HFF-Myc (cell line): ENCODE results near the gene WNK2.

Experiments
- DNase-seq: peaks from one replicate; pipeline ENCODE4 v3.0.0-alpha.2; 2011; ENCODE audit warnings: low read depth; ENCODE audit errors: extremely low read depth
- H3K4me3 ChIP-seq: replicated peaks from 2 replicates; pipeline ENCODE4 v1.5.1; 2011; ENCODE audit warnings: low read depth, mild to moderate bottlenecking, control low read depth, low read length
- TF ChIP-seq, protein P1 (sequence below): IDR thresholded peaks from 2 replicates; pipeline ENCODE4 v1.5.1; 2012; ENCODE audit warnings: mild to moderate bottlenecking, low read depth, low read length, control low read depth; ENCODE audit errors: missing control alignments

Gene WNK2

DNA sequence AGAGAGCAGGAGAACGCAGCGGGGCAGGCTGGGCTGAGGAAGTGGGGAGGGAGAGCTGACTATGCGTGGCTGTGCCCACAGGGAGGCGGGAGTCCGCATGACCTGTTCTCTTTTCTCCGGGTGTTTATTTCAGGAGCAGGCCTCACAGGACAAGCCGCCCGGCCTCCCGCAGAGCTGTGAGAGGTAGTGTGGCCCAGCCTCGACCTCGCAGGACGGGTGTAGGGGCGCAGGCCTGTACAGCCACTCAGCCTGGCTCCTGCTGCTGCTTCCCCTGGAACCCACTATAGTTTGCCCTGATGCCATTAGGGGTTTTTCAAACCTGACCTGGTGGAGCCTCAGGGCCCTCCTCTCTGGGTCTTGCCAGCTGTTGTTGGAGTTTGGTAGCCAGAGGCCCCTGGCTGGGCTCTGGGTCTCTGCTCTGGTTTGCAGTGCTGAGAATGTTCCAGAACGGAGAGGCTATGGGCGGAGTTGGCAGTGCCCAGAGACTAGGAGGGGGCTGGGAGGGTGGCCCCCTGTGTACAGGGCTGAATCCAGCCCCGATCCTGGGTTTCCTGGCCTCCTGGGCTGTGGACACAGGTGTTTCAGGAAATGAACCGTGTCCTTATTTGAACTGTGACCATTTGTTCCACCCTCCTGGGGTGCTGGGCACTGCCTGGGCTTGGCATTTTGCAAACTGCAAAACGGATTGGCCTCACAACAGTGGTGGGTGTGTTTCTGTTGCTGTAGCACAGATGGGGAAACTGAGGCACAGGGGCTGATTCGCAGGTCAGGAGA is 78.8 kb downstream of the WNK2 start:
- DNase-seq: no peak
- no peak overlapping the region for H3K4me3 ChIP-seq
- TF ChIP-seq, protein P1, sequence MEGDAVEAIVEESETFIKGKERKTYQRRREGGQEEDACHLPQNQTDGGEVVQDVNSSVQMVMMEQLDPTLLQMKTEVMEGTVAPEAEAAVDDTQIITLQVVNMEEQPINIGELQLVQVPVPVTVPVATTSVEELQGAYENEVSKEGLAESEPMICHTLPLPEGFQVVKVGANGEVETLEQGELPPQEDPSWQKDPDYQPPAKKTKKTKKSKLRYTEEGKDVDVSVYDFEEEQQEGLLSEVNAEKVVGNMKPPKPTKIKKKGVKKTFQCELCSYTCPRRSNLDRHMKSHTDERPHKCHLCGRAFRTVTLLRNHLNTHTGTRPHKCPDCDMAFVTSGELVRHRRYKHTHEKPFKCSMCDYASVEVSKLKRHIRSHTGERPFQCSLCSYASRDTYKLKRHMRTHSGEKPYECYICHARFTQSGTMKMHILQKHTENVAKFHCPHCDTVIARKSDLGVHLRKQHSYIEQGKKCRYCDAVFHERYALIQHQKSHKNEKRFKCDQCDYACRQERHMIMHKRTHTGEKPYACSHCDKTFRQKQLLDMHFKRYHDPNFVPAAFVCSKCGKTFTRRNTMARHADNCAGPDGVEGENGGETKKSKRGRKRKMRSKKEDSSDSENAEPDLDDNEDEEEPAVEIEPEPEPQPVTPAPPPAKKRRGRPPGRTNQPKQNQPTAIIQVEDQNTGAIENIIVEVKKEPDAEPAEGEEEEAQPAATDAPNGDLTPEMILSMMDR: no peak

DNA sequence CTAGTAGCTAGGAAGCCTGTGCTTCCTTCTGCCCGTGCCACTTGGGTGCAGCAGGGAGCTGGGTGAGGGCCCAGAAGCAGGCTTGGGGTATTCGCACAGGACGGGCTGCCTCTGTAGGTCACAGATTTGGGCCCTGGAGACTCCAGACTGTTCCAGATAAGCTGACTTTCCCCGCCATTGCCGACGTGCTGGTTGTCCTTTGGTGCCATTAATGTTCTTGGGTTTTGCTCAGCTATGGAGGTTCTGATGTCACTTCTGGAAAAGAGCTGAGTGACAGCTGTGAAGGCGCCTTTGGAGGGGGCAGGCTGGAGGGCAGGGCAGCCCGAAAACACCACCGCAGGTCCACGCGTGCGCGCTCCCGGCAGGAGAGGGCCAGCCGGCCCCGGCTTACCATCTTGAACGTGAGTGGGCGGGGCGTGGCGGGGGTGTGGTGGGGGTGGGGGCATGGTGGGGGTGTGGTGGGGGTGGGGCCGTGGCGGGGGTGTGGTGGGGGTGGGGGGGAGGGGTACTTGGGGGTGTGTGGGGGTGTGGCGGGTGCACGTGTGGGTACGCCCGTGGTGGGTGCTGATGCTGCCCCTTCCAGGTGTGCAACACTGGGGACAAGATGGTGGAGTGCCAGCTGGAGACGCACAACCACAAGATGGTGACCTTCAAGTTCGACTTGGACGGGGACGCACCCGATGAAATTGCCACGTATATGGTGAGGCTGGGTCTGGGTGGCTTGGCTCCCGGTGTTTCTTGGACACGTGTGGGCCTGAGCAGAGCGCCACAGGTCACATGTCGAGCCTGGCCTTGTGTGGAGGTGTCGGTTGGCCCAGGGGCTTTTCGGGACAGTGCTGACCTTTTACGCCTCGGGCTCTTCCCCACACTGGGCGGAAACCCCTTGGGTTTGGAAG is 79.6 kb downstream of the WNK2 start:
- no peak for DNase-seq
- no peak overlapping the region for H3K4me3 ChIP-seq
- TF ChIP-seq, protein P1: no peak

DNA sequence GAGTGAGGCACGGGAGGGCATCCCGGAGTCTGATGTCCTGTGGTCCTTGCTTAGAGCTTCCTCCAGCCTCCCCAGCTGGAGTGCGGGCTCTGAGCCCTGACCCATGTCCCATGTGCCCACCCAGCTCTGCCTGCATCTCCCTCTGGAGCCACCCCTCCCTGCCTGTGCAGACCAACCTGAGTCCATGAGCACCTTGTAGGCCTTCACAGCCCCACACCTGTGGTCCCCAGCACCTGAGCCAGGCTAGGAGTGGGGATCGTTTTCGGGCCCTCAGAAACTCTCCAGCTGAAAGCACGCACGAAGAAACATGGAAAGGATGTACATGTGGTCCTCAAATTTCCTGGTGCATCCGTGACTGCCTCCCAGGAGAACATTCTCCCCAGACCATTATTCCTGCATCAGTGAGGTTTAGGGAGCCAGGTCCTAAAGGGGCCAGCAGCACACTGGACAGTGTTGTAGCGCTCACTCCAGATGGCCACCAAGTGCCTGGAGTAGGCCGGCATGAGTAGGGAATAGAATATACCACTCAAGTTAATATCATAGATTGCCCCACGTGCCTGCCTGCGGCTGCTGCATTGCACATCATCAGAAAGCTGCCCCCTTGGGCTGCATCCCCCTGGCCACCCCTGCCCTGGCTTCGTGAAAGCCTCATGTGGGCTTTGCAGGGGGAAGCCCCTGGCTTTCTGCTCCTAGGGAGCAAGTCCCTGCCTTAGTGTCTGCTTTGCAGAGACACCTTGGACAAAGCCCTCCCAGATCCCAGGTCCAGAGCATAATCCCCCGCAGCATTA is 80.6 kb downstream of the WNK2 start:
- no peak for DNase-seq
- no peak overlapping the region for H3K4me3 ChIP-seq

DNA sequence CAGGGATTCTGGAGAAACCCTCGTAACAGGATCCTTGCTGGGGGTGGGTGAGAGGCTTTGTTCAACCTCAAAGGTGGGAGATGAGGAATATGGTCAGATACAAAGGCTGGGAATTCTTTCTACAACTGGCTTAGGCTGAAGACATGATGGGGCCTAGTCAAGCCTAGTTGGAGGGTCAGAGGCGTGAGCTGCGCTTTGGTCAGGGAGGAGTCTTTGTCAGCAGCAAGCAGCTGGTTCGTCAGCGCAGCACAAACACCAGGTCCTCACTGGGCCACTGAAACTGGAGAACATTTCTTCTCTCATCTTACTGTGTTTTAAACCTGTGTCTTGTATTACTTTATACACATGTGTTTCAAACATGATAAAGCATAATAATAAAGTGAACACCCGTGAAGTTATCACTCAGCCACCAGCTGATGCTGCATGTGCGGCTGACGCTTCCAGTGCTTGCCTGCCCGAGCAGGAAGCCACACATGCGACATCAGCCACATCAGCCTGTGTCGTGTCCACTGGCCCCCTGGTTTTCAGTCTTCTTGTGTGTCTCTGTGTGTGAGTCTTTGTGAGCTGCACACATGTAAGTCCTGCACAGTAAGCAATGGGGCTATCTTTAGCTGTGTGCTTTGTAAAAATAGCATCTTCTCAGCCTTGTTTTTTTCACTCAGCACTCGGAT is 81.5 kb downstream of the WNK2 start:
- TF ChIP-seq, protein P1: no peak
- H3K4me3 ChIP-seq: no peak overlapping the region
- DNase-seq: no peak

More for the DNA sequence above, 80.6 kb downstream of the WNK2 start:
- TF ChIP-seq, protein P1: no peak

DNA sequence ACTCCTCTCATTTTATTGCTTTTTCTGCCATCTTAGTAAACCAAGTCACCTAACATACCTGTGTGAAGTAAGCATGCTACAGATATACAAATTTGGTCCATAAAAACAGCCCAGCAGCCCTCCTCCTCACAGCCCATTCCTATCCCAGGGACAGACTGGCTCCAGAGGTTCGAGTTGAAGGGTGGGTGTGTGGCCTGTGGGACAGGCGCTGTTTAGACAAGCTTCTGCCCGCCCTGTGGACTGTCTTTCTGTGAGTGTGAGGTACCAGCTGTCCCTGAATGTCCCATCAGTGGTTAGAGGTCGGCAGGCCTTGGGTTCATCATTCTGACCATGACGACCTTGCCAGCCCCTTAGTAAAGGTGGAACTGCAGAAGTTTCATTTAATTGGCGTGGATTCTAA is 82.0 kb downstream of the WNK2 start:
- no peak for DNase-seq
- H3K4me3 ChIP-seq: no peak overlapping the region
- TF ChIP-seq, protein P1: no peak

DNA sequence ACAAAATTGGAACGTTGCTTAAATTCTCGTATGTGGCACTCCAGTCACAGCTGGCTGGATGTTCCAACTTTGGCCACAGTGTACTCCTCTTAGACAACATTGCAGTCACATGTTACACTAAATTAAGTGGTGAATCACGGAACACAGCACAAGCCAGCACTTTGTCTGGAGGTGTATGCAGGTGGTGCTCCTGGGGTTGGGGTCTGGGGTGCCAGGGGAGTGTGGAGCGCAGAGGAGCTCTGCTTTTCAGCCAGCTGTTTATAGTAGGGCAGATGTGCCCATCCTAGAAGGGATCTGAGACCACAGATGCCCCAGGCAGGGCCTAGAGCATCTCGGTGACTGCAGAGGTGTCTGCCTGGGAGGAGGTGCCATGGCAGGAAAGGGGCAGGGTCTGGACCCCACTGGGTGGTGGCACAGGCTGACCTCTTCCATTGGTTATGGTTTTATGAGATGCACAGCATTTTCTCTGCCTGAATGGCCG is 82.6 kb downstream of the WNK2 start:
- no peak for DNase-seq
- H3K4me3 ChIP-seq: no peak overlapping the region
- TF ChIP-seq, protein P1: no peak
